ENCODE measurements around the gene TRIM33. TPM values are rescaled to one million over a fixed set of nuclear protein-coding genes. Genes with fewer than 3 reads are reported as not detected.
A peak's percentile ranks its signal among the peaks of the same experiment; 100 is the strongest.

TRIM33 gene
- total and polyA plus RNA-seq, 10 of the 15 experiments (the other 5 are each of a cell fraction or from before 2014, with no cell fraction given), result 9.0 to 40.3 (median 22.0) TPM

GRCh38 chr1:114512595-114513280 is 1.7 kb upstream of the TRIM33 start:
- Histone ChIP-seq H3K9me3 (replicated peaks; ENCODE audit: control insufficient read depth, insufficient read depth, low read length) (no peaks in the 10 kb centered on the region), H3K36me3 (ENCODE audit: control insufficient read depth in 2 of 2, insufficient read depth in 2 of 2, low read length in 1 of 2) (peaks cover 0 to 3% of the 10 kb centered on the region in 2 experiments; a peak in 1 of 4 replicates), H4K20me1 (ENCODE audit: control insufficient read depth, insufficient read depth) (no peaks in the 10 kb centered on the region; the same call in 1 of the 2 replicates), H3K4me2 (ENCODE audit: control insufficient read depth, insufficient read depth) (peak overlapping the region; percentile 87), H2AFZ (ENCODE audit: control insufficient read depth, low read depth, low read length) (no peak overlapping the region), H3K27me3 (replicated peaks in 1 of 2; ENCODE audit: control insufficient read depth in 2 of 2, insufficient read depth in 2 of 2, low read length in 1 of 2) (no peaks in the 10 kb centered on the region), H3K27ac (ENCODE audit: control insufficient read depth, insufficient read depth) (no peak overlapping the region), H3K4me3 (peak overlapping the region; percentile 67), H3K9ac (ENCODE audit: control insufficient read depth, insufficient read depth, low read length) (no peak overlapping the region), H3K79me2 (ENCODE audit: control insufficient read depth, insufficient read depth, low read length) (peaks cover 36% of the 10 kb centered on the region), H3K4me1 (ENCODE audit: control insufficient read depth, insufficient read depth, low read length) (peaks cover 7% of the 10 kb centered on the region; the same call in 1 of the 2 replicates)
- no peak for ATAC-seq
- TF ChIP-seq MYB (IDR thresholded peaks at IDR 0.05; ENCODE audit: borderline replicate concordance, low read depth, low read length), result no peak
- no peak for TF ChIP-seq PKNOX1 (IDR thresholded peaks at IDR 0.05)
- TF ChIP-seq NBN (IDR thresholded peaks at IDR 0.05), result no peak
- no peak for TF ChIP-seq EGR1 (IDR thresholded peaks at IDR 0.05; ENCODE audit: borderline replicate concordance in 1 of 2, low read depth in 2 of 2, low read length in 2 of 2)
- no peak for TF ChIP-seq ATF2 (IDR thresholded peaks at IDR 0.05; ENCODE audit: low read length)
- no peak for TF ChIP-seq CHD2 (IDR thresholded peaks at IDR 0.05; ENCODE audit: borderline replicate concordance, low read depth, low read length)
- TF ChIP-seq PAX8 (IDR thresholded peaks at IDR 0.05), result no peak
- no peak for TF ChIP-seq ZBTB40 (IDR thresholded peaks at IDR 0.05; ENCODE audit: borderline replicate concordance)
- SMC1A ChIA-PET (ENCODE audit: uncharacterized antibody, unreplicated experiment), result interaction anchor here (1.1 to 2.1 kb wide), 4 partner anchors 9 to 238 kb away, joined by 3 to 7 read pairs (median 4); no protein-coding TSS in a partner anchor
- FAIRE-seq, result no peak
- CTCF ChIA-PET, result no interaction called here
- DNase-seq (ENCODE audit: low read depth, low spot score), result no peak
- POLR2A ChIA-PET, result interaction anchor here (0.6 to 1.5 kb wide), 5 partner anchors 9 to 1915 kb away, joined by 3 to 7 read pairs (median 3); no protein-coding TSS in a partner anchor
- intact Hi-C loops (cut with micrococcal nuclease; ENCODE audit: unreplicated experiment), result loop anchor here (5.0 kb wide), 1 partner anchor 245 kb away; the partner anchor contains the start of gene CSDE1
- BruUV-seq (replicated peaks), result no TSS peak
- RAD21 ChIA-PET (ENCODE audit: unreplicated experiment), result interaction anchor here (0.9 kb wide), 1 partner anchor 10 kb away, joined by 4 read pairs; no protein-coding TSS in a partner anchor
- in situ Hi-C loops (cut with MboI), result no loop called here
- 91% methylated on average over 11 of the region's 11 CpGs for WGBS (ENCODE audit: insufficient coverage, insufficient replicate concordance, low lambda C conversion rate, missing lambda C conversion rate)
